GM12878 (cell line): ENCODE measurements around the gene GNGT1. TPM values are rescaled to one million over a fixed set of nuclear protein-coding genes. Genes with fewer than 3 reads are reported as not detected.

ENCODE experiments used
- BACH1 ChIP-seq: fragments of 450-650 bp; IDR thresholded peaks from 2 replicates; pipeline ENCODE4 v1.6.1; 2017; ENCODE audit warnings: mild to moderate bottlenecking, borderline replicate concordance
- FOS ChIP-seq: IDR thresholded peaks from 3 replicates; pipeline ENCODE4 v1.6.1; 2011; ENCODE audit warnings: borderline replicate concordance; ENCODE audit not compliant: insufficient read length; ENCODE audit errors: extremely low read depth
- FOXM1 ChIP-seq: IDR thresholded peaks from 2 replicates; pipeline ENCODE4 v1.6.1; 2012; ENCODE audit warnings: low read depth, mild to moderate bottlenecking, inconsistent platforms, low read length, moderate library complexity
- JUND ChIP-seq: IDR thresholded peaks from 2 replicates; pipeline ENCODE4 v1.6.1; 2012; ENCODE audit warnings: low read depth, mild to moderate bottlenecking, low read length, improper control_type of control experiment, moderate library complexity
- KAT2A ChIP-seq: conservative IDR thresholded peaks from 2 replicates; pipeline ENCODE4 v1.6.1; 2011; ENCODE audit warnings: low read depth, low read length; ENCODE audit not compliant: control insufficient read depth
- MEF2B ChIP-seq: fragments of 450-650 bp; IDR thresholded peaks from 2 replicates; pipeline ENCODE4 v1.6.1; 2018; ENCODE audit warnings: mild to moderate bottlenecking, moderate library complexity; ENCODE audit not compliant: partially characterized antibody, poor library complexity, severe bottlenecking
- NBN ChIP-seq: fragments of 450-650 bp; IDR thresholded peaks from 2 replicates; pipeline ENCODE4 v1.6.1; 2016
- NR2C1 ChIP-seq: fragments of 450-650 bp; IDR thresholded peaks from 2 replicates; pipeline ENCODE4 v1.6.1; 2017; ENCODE audit warnings: antibody characterized with exemption, mild to moderate bottlenecking, moderate library complexity
- PKNOX1 ChIP-seq: fragments of 450-650 bp; IDR thresholded peaks from 2 replicates; pipeline ENCODE4 v1.6.1; 2016; ENCODE audit warnings: mild to moderate bottlenecking
- PML ChIP-seq: IDR thresholded peaks from 2 replicates; pipeline ENCODE4 v1.6.1; 2012; ENCODE audit warnings: low read length, inconsistent platforms
- RAD51 ChIP-seq: fragments of 450-650 bp; IDR thresholded peaks from 2 replicates; pipeline ENCODE4 v1.6.1; 2016; ENCODE audit warnings: moderate library complexity, mild to moderate bottlenecking, inconsistent platforms
- SMAD5 ChIP-seq: IDR thresholded peaks from 2 replicates; pipeline ENCODE4 v1.6.1; 2016; ENCODE audit warnings: antibody characterized with exemption, low read depth
- SREBF2 ChIP-seq: IDR thresholded peaks from 2 replicates; pipeline ENCODE4 v1.6.1; 2012; ENCODE audit warnings: mild to moderate bottlenecking, low read length
- ZNF24 ChIP-seq: fragments of 450-650 bp; IDR thresholded peaks from 2 replicates; pipeline ENCODE4 v1.6.1; 2017; ENCODE audit warnings: antibody characterized with exemption, mild to moderate bottlenecking
- ZNF687 ChIP-seq: fragments of 450-650 bp; IDR thresholded peaks from 2 replicates; pipeline ENCODE4 v1.6.1; 2017; ENCODE audit warnings: mild to moderate bottlenecking, moderate library complexity
- polyA plus RNA-seq, 11 experiments: library from polyadenylated mRNA; depleted of rRNA in 4 of 11; unstranded in 6 of 11; stranded (reverse) in 5 of 11; fragments of >200 nt; fragmentation: Nextera tagmentation in 4 of 11; fragmentation: Illumina TruSeq in 1 of 11; extraction: Ambion mirVana in 4 of 11; extraction: Trizol in 1 of 11; gene quantifications; 1 replicate in 1 of 11; 2 replicates in 10 of 11; pipeline versions ENCODE4 v1.2.1 to v1.2.3, GENCODE V29; 2011 to 2016; ENCODE audit warnings: inconsistent platforms in 2 of 11, missing spikeins in 2 of 11, low read depth in 1 of 11
- total RNA-seq, 4 experiments: library from RNA; depleted of rRNA in 3 of 4; stranded (reverse); fragments of >200 nt in 3 of 4; fragmentation: Illumina TruSeq in 1 of 4; extraction: Trizol in 1 of 4; gene quantifications; 2 replicates each; pipeline versions ENCODE4 v1.2.1 to v1.2.3, GENCODE V29; 2013 to 2021

GNGT1 gene
- total and polyA plus RNA-seq, 10 of the 15 experiments (the other 5 are each of a cell fraction or from before 2014, with no cell fraction given), result not detected

- no peak for TF ChIP-seq ZNF687
- TF ChIP-seq BACH1, result no peak
- no peak for TF ChIP-seq SREBF2
- TF ChIP-seq JUND, result no peak
- no peak for TF ChIP-seq RAD51
- TF ChIP-seq FOXM1, result no peak
- TF ChIP-seq NR2C1, result no peak
- TF ChIP-seq PKNOX1, result no peak
- TF ChIP-seq KAT2A, result no peak
- TF ChIP-seq ZNF24, result no peak
- no peak for TF ChIP-seq FOS
- no peak for TF ChIP-seq NBN
- no peak for TF ChIP-seq PML
- TF ChIP-seq MEF2B, result no peak
- no peak for TF ChIP-seq SMAD5
These were observed 51.4 kb downstream of the GNGT1 start (continued) for GRCh38 chr7:93957767-93958166.
